ACC112 (cell line): ENCODE results near the gene ATR.
"Not testable (repeated sequence)": the region's sequence is repeated elsewhere in the genome, so short reads cannot be mapped to it uniquely, and the experiment has no call there.

ENCODE experiments used
- H2AFZ ChIP-seq: fragments of 200-600 bp; sonication (generic); one replicate; pipeline ENCODE4 v1.6.0; 2017; ENCODE audit warnings: antibody characterized with exemption, low read length; ENCODE audit not compliant: unreplicated experiment
- H3K27ac ChIP-seq: fragments of 200-600 bp; sonication (generic); 2 replicates; pipeline ENCODE4 v1.5.1; 2014; ENCODE audit warnings: low read depth, mild to moderate bottlenecking, antibody characterized with exemption, low read length, moderate library complexity
- H3K27me3 ChIP-seq: fragments of 200-600 bp; sonication (generic); 2 replicates; pipeline ENCODE4 v1.6.1; 2014; ENCODE audit warnings: mild to moderate bottlenecking, antibody characterized with exemption, low read length, moderate library complexity, mixed read lengths; ENCODE audit not compliant: insufficient read depth
- H3K36me3 ChIP-seq: fragments of 200-600 bp; sonication (generic); 2 replicates; pipeline ENCODE4 v1.6.1; 2016; ENCODE audit warnings: mild to moderate bottlenecking, antibody characterized with exemption, low read length, moderate library complexity, mixed read lengths; ENCODE audit not compliant: insufficient read depth
- H3K4me1 ChIP-seq: fragments of 200-600 bp; sonication (generic); one replicate; pipeline ENCODE4 v1.6.1; 2016; ENCODE audit warnings: low read length, mixed read lengths; ENCODE audit not compliant: insufficient read depth, unreplicated experiment, control insufficient read depth
- H3K4me3 ChIP-seq: fragments of 200-600 bp; sonication (generic); 2 replicates; pipeline ENCODE4 v1.5.1; 2014; ENCODE audit warnings: mild to moderate bottlenecking, low read depth, low read length
- H3K79me2 ChIP-seq: fragments of 200-600 bp; sonication (generic); one replicate; pipeline ENCODE4 v1.6.0; 2016; ENCODE audit warnings: low read length; ENCODE audit not compliant: control insufficient read depth, unreplicated experiment, insufficient read depth

ATR gene

GRCh38 chr3:142433110-142433509 lies 145.4 kb downstream of the ATR start:
- Histone ChIP-seq H3K27me3 (no peaks in the 10 kb centered on the region), H2AFZ (no peak overlapping the region), H3K27ac (no peak overlapping the region), H3K4me3 (no peak overlapping the region), H3K4me1 (no peaks in the 10 kb centered on the region), H3K36me3 (peaks cover 8% of the 10 kb centered on the region), H3K79me2 (peaks cover 33% of the 10 kb centered on the region)

GRCh38 chr3:142429582-142429981 lies 149.0 kb downstream of the ATR start:
- H3K27me3 ChIP-seq = no peaks in the 10 kb centered on the region
- H3K79me2 ChIP-seq = peaks cover 5% of the 10 kb centered on the region
- H3K4me3 ChIP-seq = no peak overlapping the region
- no peaks in the 10 kb centered on the region for H3K4me1 ChIP-seq
- no peak overlapping the region for H3K27ac ChIP-seq
- H3K36me3 ChIP-seq = peaks cover 8% of the 10 kb centered on the region
- no peak overlapping the region for H2AFZ ChIP-seq

GRCh38 chr3:142424754-142425153 lies 153.8 kb downstream of the ATR start:
- H3K27ac ChIP-seq = no peak overlapping the region
- H2AFZ ChIP-seq = no peak overlapping the region
- H3K4me1 ChIP-seq = no peaks in the 10 kb centered on the region
- H3K79me2 ChIP-seq = no peaks in the 10 kb centered on the region
- peaks cover 30% of the 10 kb centered on the region for H3K36me3 ChIP-seq
- H3K4me3 ChIP-seq = no peak overlapping the region
- H3K27me3 ChIP-seq = no peaks in the 10 kb centered on the region

- H3K4me3 ChIP-seq = no peak overlapping the region
- H3K27me3 ChIP-seq = no peaks in the 10 kb centered on the region
- H2AFZ ChIP-seq = no peak overlapping the region
- no peaks in the 10 kb centered on the region for H3K4me1 ChIP-seq
- H3K79me2 ChIP-seq = no peaks in the 10 kb centered on the region
- no peak overlapping the region for H3K27ac ChIP-seq
- peaks cover 51% of the 10 kb centered on the region for H3K36me3 ChIP-seq
Observed at GRCh38 chr3:142418926-142419592, 159.5 kb downstream of the ATR start.

- Histone ChIP-seq H2AFZ (no peak overlapping the region), H3K79me2 (no peaks in the 10 kb centered on the region), H3K36me3 (peaks cover 56% of the 10 kb centered on the region), H3K4me3 (no peak overlapping the region), H3K27me3 (no peaks in the 10 kb centered on the region), H3K27ac (no peak overlapping the region), H3K4me1 (no peaks in the 10 kb centered on the region)
Observed at GRCh38 chr3:142417302-142417701, 161.2 kb downstream of the ATR start.

GRCh38 chr3:142400537-142400936 lies 178.0 kb downstream of the ATR start:
- H3K4me3 ChIP-seq, H3K27me3 ChIP-seq, H3K4me1 ChIP-seq, H3K79me2 ChIP-seq, H3K27ac ChIP-seq, H2AFZ ChIP-seq: not testable (repeated sequence)
- H3K36me3 ChIP-seq = peaks cover 59% of the 10 kb centered on the region
